Femur (tissue), 1 donor: Measurements from ENCODE around the gene PRTN3.

Experiments
- DNase-seq: peaks from one replicate; pipeline ENCODE4 v3.0.0-alpha.2; 2017

The PRTN3 gene, protein sequence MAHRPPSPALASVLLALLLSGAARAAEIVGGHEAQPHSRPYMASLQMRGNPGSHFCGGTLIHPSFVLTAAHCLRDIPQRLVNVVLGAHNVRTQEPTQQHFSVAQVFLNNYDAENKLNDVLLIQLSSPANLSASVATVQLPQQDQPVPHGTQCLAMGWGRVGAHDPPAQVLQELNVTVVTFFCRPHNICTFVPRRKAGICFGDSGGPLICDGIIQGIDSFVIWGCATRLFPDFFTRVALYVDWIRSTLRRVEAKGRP

DNA sequence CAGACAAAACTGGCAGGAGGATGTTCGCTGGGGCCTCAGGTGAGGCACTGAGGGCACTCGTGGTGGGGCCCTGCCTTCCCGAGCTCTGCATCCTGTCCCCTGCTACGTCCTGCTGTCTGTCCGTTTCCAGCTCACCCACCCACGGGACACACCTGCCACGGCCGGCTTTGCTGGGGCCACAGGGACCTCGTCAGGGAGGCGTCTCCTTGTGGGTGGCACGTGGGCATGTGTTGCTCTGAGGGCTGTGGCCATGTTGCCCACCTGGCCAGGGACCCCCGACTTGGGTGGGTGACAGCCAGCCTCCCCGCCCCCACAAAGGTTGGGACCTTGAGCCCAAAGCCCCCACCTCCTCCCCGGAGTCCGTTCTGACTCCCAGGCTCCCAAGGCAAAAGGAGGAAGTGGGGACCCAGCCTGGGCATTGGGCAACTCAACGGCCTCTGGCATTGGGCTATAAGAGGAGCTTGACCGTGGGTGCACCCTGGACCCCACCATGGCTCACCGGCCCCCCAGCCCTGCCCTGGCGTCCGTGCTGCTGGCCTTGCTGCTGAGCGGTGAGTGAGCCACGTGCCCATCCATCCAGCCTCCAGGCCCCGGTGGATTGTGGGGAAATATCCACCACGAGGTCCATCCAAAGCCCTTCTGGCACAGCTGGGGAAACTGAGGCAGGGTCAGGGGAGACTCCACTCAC lies at the start of gene PRTN3:
Gene PRTN3, plus strand, starts transcription at position 481 of the 688 bp plus-strand sequence. Its CDS starts 10 bp downstream, at position 491.
- peak; percentile 33 for DNase-seq

DNA sequence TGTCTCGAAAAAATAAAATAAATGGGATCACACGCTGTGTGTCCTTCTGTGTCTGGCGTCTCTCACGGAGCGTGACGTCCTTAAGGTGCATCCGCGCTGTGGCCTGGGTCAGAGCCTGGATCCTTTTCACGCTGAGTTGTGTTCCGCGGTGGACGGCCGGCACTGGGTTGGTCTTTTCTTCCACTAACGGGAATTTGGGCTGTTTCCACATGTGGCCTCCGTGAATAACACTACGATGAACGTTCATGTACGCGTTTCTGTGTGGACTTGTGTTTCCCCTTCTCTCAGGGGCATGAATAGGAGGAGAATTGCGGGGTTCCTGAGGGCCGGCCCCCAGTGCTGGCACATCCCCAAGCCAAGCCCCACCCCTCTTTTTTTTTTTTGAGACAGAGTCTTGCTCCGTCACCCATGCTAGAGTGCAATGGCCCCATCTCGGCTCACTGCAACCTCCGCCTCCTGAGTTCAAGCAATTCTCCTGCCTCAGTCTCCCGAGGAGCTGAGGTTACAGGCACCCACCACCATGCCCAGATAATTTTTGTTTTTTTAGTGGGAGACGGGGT lies 49.7 kb upstream of the PRTN3 start:
- DNase-seq: no peak

DNA sequence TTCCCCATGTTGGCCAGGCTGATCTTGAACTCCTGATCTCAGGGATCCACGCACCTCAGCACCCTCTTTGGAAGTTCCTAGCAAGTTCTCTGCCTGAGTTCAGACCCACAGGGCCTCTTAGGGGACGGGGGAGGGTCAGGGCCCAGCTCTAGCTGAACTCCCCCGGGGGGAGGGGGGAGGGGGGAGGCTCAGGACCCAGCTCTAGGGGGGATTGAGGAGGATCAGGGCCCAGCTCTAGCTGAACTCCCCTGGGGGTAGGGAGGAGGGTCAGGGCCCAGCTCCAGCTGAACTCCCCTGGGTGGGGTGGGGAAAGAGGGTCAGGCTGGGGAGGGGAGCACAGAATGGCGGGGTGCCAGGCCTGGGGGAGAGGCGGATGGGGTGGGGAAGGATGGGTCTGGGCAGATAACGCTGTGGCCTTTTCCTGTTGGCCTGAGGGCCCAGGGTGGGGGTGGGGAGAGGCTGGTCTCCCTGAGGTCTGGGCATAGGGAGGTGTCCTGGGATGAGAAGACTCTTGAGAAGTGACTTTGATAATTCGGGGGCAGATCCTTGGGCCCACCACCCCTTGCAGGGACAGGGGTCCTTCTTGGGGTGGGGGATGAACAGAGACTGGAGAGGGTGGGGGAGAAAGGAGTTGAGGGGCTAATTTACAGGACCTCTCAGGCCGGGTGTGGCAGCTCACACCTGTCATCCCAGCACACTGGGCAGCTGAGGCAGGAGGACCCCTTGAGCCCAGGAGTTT lies 49.1 kb upstream of the PRTN3 start:
- no peak for DNase-seq

DNA sequence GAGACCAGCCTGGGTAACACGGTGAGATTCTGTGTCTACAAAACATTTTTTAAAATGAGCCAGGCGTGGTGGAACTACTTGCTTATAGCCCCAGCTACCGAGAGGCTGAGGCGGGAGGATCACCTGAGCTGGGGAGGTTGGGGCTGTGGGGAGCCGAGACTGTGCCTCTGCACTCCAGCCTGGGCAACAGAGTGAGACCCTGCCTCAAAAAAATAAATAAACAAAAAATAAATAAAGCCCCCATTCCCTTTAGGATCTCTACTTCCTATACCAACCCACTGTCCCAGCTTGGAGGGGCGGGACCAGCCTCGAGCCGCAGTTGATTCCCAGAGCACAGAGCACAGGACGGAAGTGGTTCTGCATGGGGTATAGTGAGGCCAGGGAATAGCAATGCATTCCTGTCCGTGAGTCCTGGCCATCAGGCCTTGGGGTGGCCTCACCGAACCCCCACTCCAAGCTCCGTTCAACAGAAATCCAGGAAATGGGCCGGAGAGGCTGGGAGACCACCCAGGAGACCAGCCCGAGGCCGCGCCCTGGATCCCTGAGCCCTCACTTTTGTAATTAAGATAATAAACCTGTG lies 48.4 kb upstream of the PRTN3 start:
- DNase-seq: peak; percentile 35

DNA sequence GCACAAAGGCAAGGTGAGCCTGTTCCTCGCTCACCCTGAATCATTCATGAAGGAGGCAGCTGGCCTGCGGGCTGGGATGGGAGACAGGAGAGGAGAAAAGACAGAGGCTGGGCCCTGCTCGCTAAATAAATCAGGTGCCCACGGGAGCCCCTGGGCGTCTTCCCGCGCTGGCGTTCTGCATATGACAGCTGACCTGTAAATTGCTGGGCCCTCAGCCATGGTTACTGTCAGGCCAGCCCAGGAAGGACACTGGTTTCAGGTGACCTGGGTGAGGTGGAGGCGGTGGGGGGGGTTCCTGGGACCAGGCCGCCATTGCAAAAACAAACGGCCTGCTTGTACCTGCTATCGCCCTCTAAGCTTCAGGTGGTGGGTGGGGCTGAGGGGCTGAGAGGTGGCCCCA lies 47.0 kb upstream of the PRTN3 start:
- no peak for DNase-seq

DNA sequence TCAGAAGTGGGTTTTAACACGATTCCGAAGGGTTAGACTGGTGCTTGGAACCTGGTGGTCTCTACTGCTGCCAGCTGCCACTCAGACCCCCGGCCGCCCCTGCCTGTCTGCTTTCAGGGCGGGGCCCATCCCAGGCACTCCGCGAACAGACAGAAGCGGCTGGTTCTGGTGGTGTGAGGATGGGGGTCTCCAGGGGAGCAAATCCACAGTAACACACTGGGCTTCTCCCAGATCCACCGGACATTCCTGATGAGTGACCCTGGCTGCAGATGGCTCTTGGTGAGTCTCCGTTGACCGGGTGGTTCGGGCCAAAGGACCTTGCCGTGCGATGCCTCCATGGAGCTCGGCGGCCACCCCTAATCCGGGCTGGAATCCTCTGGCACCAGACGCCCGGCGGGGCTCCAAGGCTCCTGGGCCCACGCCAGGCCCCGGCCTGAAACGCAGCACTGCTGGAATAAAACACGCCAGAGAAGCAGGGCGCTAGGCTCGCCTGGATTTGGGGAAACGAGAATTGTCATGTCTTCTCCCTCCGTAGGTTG lies 45.7 kb upstream of the PRTN3 start:
- peak; percentile 75 for DNase-seq

DNA sequence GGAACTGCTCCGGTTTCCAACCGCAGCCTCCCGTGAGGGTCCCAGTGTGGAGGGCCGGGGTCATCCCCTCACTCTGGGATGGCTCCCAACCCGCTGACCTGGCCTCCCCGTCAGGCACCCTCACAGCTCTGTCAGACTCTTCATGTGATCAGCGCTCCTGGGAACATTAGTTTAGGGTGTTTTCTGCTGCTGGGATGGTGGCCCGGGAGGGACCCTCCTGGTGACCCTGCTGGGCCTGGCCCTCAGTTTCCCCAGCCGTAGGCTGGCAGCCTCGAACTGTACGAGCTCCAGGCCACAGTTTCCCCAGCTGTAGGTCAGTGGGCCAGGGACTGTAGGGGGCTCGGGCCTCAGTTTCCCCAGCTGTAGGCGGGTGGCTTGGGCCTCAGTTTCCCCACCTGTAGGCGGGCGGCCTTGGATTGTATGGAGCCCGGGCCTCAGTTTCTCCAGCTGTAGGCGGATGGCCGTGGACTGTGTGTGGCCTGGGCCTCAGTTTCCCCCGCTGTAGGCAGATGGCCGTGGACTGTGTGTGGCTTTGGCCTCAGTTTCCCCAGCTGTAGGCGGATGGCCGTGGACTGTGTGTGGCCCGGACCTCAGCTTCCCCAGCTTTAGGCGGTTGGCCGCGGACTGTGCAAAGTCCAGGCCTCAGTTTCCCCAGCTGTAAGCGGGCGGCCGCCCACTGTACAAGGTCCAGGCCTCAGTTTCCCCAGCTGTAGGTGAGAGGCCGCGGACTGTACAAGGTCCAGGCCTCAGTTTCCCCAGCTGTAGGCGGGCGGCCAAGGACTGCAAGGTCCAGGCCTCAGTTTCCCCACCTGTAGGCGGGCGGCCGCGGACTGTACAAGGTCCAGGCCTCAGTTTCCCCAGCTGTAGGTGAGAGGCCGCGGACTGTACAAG lies 44.9 kb upstream of the PRTN3 start:
- no peak for DNase-seq

DNA sequence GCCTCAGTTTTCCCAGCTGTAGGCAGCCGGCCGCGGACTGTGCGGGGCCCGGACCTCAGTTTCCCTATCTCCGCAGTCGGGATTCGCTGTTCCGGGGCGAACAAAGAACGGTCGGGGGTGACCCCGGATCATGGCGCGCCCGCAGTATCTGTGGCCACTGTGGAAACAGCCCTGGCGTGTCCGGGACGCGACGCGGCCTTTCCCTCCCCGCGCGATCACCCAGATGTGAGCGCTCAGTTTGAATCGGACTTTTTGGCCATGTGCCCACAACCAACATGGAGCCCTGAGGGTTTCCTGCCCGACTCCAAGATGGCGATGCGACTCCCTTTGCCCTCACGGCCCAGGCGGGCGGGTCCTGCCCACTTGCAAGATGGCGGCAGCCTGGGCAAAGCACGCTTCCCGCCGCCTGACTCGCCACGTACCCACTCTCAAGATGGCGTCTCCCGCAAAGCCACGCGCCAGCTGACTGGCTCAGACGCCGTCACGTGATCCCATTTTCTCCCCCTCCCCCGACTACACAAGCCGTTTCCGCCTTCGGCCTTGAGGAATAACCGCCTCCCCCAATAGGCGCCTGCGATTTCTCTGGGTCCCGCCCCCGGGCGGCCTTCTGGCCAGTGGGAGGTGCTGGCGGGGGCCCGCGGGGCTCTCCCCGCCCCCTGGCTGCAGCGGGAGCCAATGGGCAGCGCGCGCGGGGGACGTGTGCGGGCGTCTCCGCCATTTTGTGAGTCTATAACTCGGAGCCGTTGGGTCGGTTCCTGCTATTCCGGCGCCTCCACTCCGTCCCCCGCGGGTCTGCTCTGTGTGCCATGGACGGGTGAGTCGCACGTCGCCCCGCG lies 43.9 kb upstream of the PRTN3 start, which contains the start of gene PTBP1:
Gene PTBP1, plus strand, starts transcription at position 761 of the 836 bp plus-strand sequence. Its CDS starts 46 bp downstream, at position 807.
- peak; percentile 100 for DNase-seq

DNA sequence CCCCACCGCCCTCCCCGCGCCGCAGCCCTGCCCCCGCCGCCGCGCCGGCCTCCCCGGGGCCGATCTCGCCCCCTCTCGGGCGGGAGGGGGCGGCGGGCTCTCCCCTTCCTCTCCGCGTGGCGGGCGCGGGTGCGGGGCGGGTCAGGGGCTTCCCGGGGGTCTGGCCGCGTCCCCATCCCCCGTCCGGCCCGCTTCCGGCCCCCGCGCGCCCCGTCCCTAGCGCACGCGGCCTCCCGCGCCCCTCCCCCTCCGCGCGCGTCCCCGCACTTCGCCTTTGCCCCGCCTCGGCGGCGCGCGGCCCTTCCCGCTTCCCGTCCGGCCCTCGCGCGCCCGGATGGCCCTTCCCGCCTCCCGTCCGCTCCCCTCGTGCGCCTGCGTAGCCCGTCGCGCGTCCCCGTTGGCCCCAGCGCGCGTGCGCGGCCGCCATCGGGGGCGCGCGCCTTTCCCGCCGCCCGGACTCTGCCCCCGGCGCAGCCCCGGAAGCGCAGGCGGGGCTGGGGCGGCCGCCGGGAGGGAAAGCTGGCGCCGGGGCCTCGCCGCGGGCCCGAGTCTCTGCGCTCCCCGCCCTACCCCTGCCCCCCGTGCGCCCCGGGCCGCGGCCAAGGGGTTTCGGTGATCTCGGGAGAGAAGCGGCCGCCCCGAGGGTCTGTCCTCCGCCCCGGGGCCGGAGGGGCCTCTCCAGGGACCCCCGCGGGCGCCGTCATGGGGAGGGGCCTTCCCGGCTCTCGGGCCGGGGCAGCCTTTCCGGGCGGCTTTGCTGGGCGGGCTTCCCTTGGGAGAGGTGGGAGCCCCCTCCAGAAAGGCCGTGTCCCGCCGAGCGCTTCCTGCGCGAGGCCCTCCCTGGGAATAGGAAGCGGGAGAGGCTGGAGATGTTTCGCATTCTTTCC lies 43.0 kb upstream of the PRTN3 start:
- peak; percentile 93 for DNase-seq

DNA sequence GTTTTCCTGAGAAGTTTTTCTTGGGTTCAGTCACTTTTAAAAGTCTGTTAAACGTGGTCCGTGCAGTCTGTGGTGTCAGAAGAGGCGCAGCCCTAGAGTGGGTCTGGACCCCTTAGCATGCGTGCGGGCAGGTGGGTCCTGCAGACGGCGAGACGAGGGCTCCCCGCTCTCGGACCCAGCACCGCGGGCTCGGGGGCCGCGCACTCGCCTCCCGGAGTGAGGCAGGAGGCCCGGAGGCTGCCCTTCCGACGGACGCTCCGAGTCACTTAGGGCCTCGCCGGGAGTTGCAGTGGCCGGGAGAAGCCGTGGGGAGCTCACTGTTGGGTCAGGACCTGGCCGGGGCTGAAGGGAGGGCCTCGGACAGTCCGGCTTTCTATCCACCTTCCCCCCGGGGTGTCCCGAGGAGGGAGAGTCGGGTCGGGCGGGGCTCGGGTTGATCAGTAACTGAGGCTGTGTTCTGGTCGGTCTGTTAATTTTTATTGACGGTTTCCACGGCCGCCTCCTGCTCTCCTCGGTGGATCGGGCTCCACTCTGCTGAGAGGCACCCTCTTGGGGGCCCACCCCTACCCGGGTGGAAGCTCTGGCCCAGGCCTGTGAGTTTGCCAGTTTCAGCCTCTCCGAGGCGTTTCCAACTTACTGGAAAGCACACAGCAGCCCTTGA lies 42.3 kb upstream of the PRTN3 start:
- DNase-seq: no peak

DNA sequence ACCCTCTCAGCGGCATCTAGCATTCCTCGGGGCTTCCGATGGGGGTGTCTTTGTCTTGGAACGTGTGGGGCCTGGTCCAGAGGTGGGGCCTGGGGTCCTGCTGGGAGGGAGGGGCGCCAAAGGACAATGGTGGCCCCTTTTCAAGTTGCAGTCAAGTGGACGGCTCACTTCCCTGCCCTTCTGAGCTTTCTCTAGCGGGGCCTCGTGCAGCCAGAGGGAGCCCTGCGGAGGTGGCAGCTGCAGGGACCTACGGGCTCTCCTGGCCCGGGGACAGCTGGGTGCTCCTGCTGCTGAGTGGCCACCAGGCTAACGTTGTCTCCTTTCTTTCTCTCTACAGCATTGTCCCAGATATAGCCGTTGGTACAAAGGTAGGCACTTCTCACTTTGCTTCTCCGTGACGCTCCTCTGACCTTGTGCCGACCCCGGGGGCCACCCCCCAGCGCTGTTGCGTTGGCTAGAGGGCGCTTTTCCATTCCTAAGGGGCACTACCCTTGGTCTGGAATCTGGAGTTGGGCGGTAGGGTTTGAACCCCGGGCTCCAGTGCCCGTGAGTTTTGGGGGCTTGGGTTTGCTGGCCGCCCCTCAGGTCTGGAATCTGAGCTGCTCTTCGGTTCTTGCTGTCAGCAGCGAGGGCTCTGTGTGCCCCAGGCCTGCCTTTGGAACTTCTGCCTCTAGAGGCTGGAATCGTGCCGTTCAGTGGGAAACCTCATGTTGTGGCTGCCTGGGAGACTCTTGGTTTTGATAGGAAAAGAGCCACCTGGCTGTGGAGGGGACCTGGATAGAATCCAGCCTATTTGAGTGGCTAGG lies 41.5 kb upstream of the PRTN3 start:
- no peak for DNase-seq

DNA sequence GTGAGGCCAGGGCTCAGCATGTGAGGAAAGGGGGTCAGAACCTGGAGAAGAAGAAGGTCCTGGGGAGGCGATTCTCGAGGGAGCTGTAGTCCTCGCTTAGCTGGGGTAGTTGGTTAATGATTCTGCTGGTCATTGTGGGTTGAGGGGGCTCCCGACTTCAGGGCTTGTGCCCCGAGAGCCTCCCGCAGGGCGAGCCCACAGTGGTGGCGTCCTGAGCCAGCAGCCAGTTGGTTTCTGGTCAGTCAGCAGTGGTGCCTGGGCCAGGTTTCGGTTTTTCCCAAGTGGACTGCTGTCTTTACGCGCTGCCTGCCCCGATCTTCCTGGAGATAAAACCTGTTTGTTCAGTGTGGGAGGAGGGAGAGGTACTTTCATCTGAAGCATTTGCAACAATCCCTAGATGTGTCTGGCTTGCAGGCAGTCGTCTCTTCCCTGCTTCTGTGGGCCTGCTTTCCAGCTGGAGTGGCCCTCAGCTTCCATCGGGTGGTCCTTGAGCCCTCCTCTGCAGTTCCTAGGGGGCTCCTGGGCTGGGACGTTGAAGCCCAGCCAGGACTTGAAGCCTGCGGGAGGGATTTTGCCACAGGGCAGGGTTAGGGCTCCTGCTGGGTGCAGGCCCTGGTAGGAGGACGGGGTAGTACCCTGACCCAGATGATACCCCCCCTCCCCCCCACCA lies 40.3 kb upstream of the PRTN3 start:
- DNase-seq: no peak

DNA sequence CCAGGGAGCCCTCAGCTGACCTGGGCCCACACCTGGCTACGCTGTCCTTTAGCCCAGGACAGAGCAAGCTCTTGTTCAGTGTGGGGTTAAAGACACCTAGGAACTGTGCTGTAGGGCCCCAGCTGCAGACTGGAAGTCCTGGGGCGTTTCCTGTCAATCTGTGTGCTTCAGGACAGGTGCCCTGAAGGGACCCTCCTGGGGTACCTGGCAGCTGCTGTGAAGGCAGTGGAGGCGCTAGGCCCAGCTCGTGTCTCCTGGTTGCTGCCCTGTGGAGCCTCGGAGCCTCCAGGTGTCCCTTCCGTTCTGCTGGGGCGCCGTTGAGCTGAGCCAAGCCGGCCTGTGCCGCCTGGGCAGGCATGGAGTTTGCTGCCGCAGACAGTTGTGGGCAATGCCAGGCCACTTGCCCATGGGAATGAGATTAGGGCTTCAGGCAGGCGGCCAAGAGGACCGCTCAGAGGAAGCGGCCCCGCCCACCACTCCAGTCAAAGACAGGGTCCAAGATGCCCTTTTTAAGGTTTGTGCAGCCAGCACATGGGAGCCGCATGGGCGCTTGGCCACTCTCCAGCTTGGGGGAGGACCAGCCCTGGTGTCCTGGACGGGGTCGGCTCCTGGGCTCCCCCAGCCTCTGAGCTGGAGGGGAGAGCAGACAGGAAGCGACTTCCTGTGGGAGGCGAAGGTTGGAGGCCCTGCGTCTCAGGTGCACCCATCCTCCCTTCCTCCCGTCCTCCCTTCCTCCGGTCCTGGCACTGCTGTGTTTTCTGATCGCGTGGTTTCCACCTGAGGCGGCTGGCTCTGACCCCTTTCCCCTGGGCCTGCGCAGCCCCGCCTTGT lies 39.6 kb upstream of the PRTN3 start:
- peak; percentile 78 for DNase-seq

DNA sequence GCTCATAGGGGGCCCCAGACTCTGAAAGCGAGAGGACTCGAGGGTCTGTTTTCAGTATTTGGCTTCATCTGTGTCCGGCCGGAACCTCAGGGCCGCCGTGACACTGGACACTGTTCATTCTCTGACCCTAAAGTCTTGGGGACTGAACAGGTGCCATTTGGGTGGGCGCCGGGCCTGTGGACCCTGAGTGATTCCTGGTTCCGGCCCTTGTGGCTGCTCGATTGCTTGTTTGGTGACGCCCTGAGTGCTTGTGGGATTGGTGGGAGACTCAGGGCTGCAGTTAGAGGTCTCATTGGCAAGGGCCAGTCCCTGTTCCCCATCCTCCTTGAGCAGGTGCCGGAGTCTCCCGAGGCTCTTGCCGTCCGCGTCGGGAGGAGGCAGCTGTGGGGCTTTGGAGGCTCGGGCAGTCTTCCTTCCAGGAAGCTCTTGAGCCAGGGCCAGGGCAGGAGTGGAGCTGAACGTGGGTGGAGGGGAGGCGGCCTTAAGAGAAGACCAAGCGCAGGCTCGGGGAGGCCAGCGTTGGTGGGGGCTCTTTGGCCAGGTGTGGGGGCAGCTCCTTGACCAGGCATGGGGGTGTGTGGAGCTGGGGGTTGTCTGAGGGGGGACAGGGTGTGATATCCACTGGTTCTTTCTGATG lies 38.8 kb upstream of the PRTN3 start:
- DNase-seq: peak; percentile 69

DNA sequence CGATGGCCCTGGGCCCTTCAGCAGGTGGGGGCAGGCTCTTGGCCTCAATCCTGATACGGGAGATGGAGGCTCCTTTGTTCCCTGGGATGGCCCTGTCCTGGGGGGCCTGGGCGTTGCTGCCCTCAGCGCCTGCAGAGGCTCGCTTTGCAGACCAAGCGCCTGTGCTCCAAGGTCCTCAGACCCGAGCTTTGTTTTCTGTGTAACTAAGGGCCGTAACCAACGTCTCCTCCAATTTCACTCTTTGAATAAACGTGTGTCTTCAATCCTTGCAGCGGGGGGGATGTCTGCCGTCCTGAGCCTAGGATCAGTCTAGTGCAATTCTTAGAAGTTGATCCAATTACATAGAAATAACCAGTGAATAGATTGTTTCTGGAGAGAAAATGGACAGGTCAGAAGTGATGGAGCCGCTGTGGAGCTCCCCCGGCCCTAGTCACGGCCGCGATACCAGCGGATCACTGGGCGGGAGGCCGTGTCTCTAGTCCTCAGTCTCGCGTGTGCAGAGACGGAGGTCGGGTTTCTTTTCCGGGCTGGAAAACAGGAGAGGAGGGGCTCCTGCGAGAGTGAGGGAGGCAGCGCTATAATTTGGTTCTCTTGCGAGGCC lies 38.2 kb upstream of the PRTN3 start:
- DNase-seq: peak; percentile 64

DNA sequence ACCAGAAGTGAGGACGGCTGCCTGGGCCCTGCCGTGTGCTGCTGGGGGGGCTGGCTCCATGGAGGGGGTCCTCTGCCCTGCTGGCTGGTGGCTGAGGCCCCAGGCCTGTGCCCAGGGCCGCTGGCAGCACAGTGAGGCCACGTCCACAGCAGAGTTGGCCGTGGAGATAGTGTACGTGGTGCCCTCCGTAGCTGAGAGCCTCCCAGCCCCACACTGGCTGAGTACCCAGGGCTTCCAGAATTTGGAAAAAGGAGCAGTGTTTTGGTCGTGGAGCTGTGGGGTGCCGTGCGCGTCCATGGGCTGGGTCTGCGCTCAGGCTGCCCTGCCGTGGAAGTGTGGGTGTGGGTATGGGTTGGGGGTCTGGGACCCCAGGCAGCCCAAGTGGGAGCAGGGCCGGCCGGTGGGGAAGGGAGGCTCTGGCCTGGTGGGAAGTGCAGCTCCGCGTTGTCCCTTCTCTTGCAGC lies 37.7 kb upstream of the PRTN3 start:
- DNase-seq: no peak
